ENCODE data around the gene HIVEP3.

The HIVEP3 gene

DNA sequence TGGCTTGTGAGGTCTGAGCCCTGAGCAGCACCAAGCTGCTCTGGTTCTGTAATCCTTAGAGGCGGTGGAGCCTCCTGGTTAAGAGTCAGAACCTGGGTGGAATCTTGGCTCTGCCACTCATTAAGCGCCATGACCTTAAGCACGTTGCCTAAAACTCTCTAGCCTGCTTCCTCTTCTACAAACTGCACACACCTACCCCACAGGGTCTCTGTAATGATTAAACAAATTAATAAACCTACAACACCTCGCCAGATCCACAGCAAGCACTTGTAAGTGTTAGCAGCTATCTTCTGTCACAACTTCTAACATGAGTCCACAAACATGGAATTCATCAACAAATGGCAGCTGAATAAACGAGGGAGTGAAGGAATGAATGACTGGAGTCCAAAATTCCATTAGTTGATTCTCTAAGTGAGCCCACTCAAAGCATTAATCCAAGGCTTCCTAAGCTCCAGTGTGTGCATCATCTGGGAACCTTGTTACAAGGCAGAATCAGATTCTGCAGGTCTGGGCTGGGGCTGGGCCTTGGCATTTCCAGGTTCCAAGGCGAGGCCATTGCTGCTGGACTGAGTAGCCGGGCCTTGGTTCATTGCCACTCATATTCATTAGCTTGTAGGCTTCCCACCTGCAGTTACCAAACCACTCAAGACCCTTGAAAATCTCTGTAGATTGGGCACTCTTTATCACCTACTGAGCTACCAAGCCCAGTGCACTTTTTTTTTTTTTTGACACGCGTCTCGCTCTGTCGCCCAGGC lies 168.6 kb downstream of the HIVEP3 start:
- H3K4ac ChIP-seq (ENCODE audit: low read depth, low read length) = no peak overlapping the region
- no peak overlapping the region for H3K56ac ChIP-seq (ENCODE audit: low read length)
- no peak overlapping the region for H2BK15ac ChIP-seq (replicated peaks; ENCODE audit: low read depth)
- H3K4me3 ChIP-seq (ENCODE audit: low read length) = no peak overlapping the region
- H3K27ac ChIP-seq (ENCODE audit: low read depth, low read length) = no peak overlapping the region
- peaks cover 1% of the 10 kb centered on the region for H3K4me1 ChIP-seq (ENCODE audit: control insufficient read depth, low read depth, low read length)
- no peak overlapping the region for H3K4me2 ChIP-seq (ENCODE audit: low read length)
- no CpG with 5 or more reads among the region's 11 CpGs for WGBS (ENCODE audit: extremely low coverage, insufficient coverage, low lambda C conversion rate)
- H3K79me2 ChIP-seq (ENCODE audit: control insufficient read depth, insufficient read depth, low read length) = no peaks in the 10 kb centered on the region
- no peak overlapping the region for H3K18ac ChIP-seq (ENCODE audit: low read length)
- H3K79me1 ChIP-seq (ENCODE audit: low read length) = no peaks in the 10 kb centered on the region
- H2BK120ac ChIP-seq (ENCODE audit: low read depth, low read length) = no peak overlapping the region
- no peak overlapping the region for H4K8ac ChIP-seq (ENCODE audit: low read depth, low read length)
- H3K9ac ChIP-seq (ENCODE audit: low read length) = no peak overlapping the region
- DNase-seq = no peak
- no peak overlapping the region for H3K23ac ChIP-seq (ENCODE audit: low read length)
- H3K36me3 ChIP-seq (ENCODE audit: control insufficient read depth, insufficient read depth, low read length) = no peaks in the 10 kb centered on the region
- no peaks in the 10 kb centered on the region for H3K27me3 ChIP-seq (ENCODE audit: insufficient read depth, low read length, poor library complexity)
- H2BK5ac ChIP-seq (ENCODE audit: low read length) = no peak overlapping the region
- no peak overlapping the region for H2AK5ac ChIP-seq (ENCODE audit: low read length)
- H4K5ac ChIP-seq (ENCODE audit: low read length) = no peak overlapping the region

GRCh38 chr1:41745022-41745421 lies 173.7 kb downstream of the HIVEP3 start:
- no peak overlapping the region for H4K8ac ChIP-seq (ENCODE audit: low read depth, low read length)
- no peak for DNase-seq
- H2BK5ac ChIP-seq (ENCODE audit: low read length) = no peak overlapping the region
- H2BK15ac ChIP-seq (replicated peaks; ENCODE audit: low read depth) = no peak overlapping the region
- no peak overlapping the region for H3K18ac ChIP-seq (ENCODE audit: low read length)
- H3K23ac ChIP-seq (ENCODE audit: low read length) = no peak overlapping the region
- no peak overlapping the region for H3K4me3 ChIP-seq (ENCODE audit: low read length)
- no peak overlapping the region for H4K5ac ChIP-seq (ENCODE audit: low read length)
- no peak overlapping the region for H3K9ac ChIP-seq (ENCODE audit: low read length)
- no peak overlapping the region for H2BK120ac ChIP-seq (ENCODE audit: low read depth, low read length)
- H3K79me1 ChIP-seq (ENCODE audit: low read length) = no peaks in the 10 kb centered on the region
- no peaks in the 10 kb centered on the region for H3K27me3 ChIP-seq (ENCODE audit: insufficient read depth, low read length, poor library complexity)
- H3K36me3 ChIP-seq (ENCODE audit: control insufficient read depth, insufficient read depth, low read length) = no peaks in the 10 kb centered on the region
- H3K79me2 ChIP-seq (ENCODE audit: control insufficient read depth, insufficient read depth, low read length) = no peaks in the 10 kb centered on the region
- no peak overlapping the region for H3K27ac ChIP-seq (ENCODE audit: low read depth, low read length)
- no peak overlapping the region for H3K4me2 ChIP-seq (ENCODE audit: low read length)
- H3K4me1 ChIP-seq (ENCODE audit: control insufficient read depth, low read depth, low read length) = no peaks in the 10 kb centered on the region
- WGBS (ENCODE audit: extremely low coverage, insufficient coverage, low lambda C conversion rate) = no CpG with 5 or more reads among the region's 2 CpGs
- H3K4ac ChIP-seq (ENCODE audit: low read depth, low read length) = no peak overlapping the region
- H2AK5ac ChIP-seq (ENCODE audit: low read length) = no peak overlapping the region
- no peak overlapping the region for H3K56ac ChIP-seq (ENCODE audit: low read length)

DNA sequence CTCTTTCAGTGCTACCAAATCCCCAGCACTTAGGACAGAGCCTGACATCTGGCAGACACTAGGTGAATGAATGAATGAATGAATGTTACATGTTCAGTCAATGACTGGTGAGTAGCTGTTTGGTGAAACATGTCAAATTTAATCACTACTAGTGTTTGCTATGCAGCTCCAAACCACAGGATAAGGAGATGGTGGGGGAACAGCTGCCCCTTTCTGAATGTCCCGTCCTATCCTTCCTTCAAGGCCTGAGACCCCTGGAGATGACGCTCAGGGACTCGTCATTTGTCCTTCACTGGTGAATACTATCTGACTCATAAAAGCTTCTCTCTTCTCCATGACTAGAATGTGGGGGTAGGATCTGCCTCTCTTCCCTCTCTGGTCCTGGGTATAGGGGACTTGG lies 175.4 kb downstream of the HIVEP3 start:
- Histone ChIP-seq H4K8ac (ENCODE audit: low read depth, low read length) (no peak overlapping the region), H3K36me3 (ENCODE audit: control insufficient read depth, insufficient read depth, low read length) (no peaks in the 10 kb centered on the region), H3K4me2 (ENCODE audit: low read length) (no peak overlapping the region), H3K79me1 (ENCODE audit: low read length) (no peaks in the 10 kb centered on the region), H3K18ac (ENCODE audit: low read length) (no peak overlapping the region), H2BK120ac (ENCODE audit: low read depth, low read length) (no peak overlapping the region), H3K4me1 (ENCODE audit: control insufficient read depth, low read depth, low read length) (no peaks in the 10 kb centered on the region), H2BK5ac (ENCODE audit: low read length) (no peak overlapping the region), H3K9ac (ENCODE audit: low read length) (no peak overlapping the region), H2AK5ac (ENCODE audit: low read length) (no peak overlapping the region), H3K4ac (ENCODE audit: low read depth, low read length) (no peak overlapping the region), H3K23ac (ENCODE audit: low read length) (no peak overlapping the region), H3K56ac (ENCODE audit: low read length) (no peak overlapping the region), H3K27me3 (ENCODE audit: insufficient read depth, low read length, poor library complexity) (no peaks in the 10 kb centered on the region), H3K4me3 (ENCODE audit: low read length) (no peak overlapping the region), H2BK15ac (replicated peaks; ENCODE audit: low read depth) (no peak overlapping the region), H4K5ac (ENCODE audit: low read length) (no peak overlapping the region), H3K79me2 (ENCODE audit: control insufficient read depth, insufficient read depth, low read length) (no peaks in the 10 kb centered on the region), H3K27ac (ENCODE audit: low read depth, low read length) (no peak overlapping the region)
- no CpG with 5 or more reads among the region's 3 CpGs for WGBS (ENCODE audit: extremely low coverage, insufficient coverage, low lambda C conversion rate)
- DNase-seq = no peak

DNA sequence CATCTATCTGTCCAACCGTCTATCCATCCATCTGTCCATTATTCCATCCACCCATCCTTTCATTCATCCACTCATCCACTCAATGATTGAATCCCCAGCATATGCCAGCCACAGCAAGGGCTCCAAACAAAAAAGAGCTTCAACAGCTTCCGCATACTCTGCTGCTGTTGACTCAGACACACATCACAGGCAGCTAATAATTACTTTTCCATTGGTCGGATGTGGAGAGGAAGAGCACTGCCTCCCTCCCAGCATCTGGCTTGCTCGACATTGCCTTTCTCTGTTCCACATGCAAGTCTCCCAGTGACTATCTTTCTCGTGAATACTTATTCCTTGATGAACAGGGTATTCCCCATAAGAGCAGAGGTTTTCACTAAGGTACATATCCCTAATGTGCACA lies 176.5 kb downstream of the HIVEP3 start:
- no peaks in the 10 kb centered on the region for H3K27me3 ChIP-seq (ENCODE audit: insufficient read depth, low read length, poor library complexity)
- no peak overlapping the region for H3K27ac ChIP-seq (ENCODE audit: low read depth, low read length)
- H3K9ac ChIP-seq (ENCODE audit: low read length) = no peak overlapping the region
- WGBS (ENCODE audit: extremely low coverage, insufficient coverage, low lambda C conversion rate) = no CpG with 5 or more reads among the region's 5 CpGs
- no peak overlapping the region for H3K4me2 ChIP-seq (ENCODE audit: low read length)
- no peak overlapping the region for H2BK120ac ChIP-seq (ENCODE audit: low read depth, low read length)
- H2AK5ac ChIP-seq (ENCODE audit: low read length) = no peak overlapping the region
- no peak overlapping the region for H3K18ac ChIP-seq (ENCODE audit: low read length)
- DNase-seq = no peak
- H3K4me3 ChIP-seq (ENCODE audit: low read length) = no peak overlapping the region
- no peak overlapping the region for H3K4ac ChIP-seq (ENCODE audit: low read depth, low read length)
- no peak overlapping the region for H3K56ac ChIP-seq (ENCODE audit: low read length)
- no peak overlapping the region for H3K23ac ChIP-seq (ENCODE audit: low read length)
- H3K4me1 ChIP-seq (ENCODE audit: control insufficient read depth, low read depth, low read length) = no peaks in the 10 kb centered on the region
- H4K5ac ChIP-seq (ENCODE audit: low read length) = no peak overlapping the region
- H2BK15ac ChIP-seq (replicated peaks; ENCODE audit: low read depth) = no peak overlapping the region
- no peak overlapping the region for H4K8ac ChIP-seq (ENCODE audit: low read depth, low read length)
- no peaks in the 10 kb centered on the region for H3K79me2 ChIP-seq (ENCODE audit: control insufficient read depth, insufficient read depth, low read length)
- no peaks in the 10 kb centered on the region for H3K36me3 ChIP-seq (ENCODE audit: control insufficient read depth, insufficient read depth, low read length)
- no peaks in the 10 kb centered on the region for H3K79me1 ChIP-seq (ENCODE audit: low read length)
- H2BK5ac ChIP-seq (ENCODE audit: low read length) = no peak overlapping the region

DNA sequence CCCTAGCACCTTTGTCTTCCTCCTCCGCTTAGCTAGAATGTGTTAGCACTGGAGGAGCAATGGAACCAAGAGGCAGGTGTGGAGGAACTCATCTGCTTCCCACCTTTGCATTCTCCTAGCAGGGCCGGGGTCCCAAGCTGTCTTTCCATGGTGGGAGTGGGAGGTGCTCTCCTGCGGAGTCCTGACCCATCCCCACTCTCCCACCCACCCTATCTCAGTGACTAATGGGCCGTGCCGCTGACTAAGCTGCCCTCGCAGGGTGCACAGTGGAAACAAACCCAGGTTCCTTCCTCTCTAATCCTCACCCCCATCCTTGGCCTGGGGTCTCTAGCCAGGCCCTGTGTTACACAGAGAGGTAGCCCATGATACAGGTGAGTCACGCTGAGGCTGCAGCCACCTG lies 177.5 kb downstream of the HIVEP3 start:
- no peak overlapping the region for H3K27ac ChIP-seq (ENCODE audit: low read depth, low read length)
- no peaks in the 10 kb centered on the region for H3K36me3 ChIP-seq (ENCODE audit: control insufficient read depth, insufficient read depth, low read length)
- WGBS (ENCODE audit: extremely low coverage, insufficient coverage, low lambda C conversion rate) = no CpG with 5 or more reads among the region's 7 CpGs
- no peaks in the 10 kb centered on the region for H3K79me2 ChIP-seq (ENCODE audit: control insufficient read depth, insufficient read depth, low read length)
- no peak overlapping the region for H2BK15ac ChIP-seq (replicated peaks; ENCODE audit: low read depth)
- no peaks in the 10 kb centered on the region for H3K4me1 ChIP-seq (ENCODE audit: control insufficient read depth, low read depth, low read length)
- H2BK120ac ChIP-seq (ENCODE audit: low read depth, low read length) = no peak overlapping the region
- no peak overlapping the region for H3K18ac ChIP-seq (ENCODE audit: low read length)
- no peak overlapping the region for H4K5ac ChIP-seq (ENCODE audit: low read length)
- no peak overlapping the region for H3K56ac ChIP-seq (ENCODE audit: low read length)
- H4K8ac ChIP-seq (ENCODE audit: low read depth, low read length) = no peak overlapping the region
- no peaks in the 10 kb centered on the region for H3K27me3 ChIP-seq (ENCODE audit: insufficient read depth, low read length, poor library complexity)
- H2AK5ac ChIP-seq (ENCODE audit: low read length) = no peak overlapping the region
- H2BK5ac ChIP-seq (ENCODE audit: low read length) = no peak overlapping the region
- peak overlapping the region; percentile 66 for H3K23ac ChIP-seq (ENCODE audit: low read length)
- H3K9ac ChIP-seq (ENCODE audit: low read length) = no peak overlapping the region
- H3K4ac ChIP-seq (ENCODE audit: low read depth, low read length) = no peak overlapping the region
- no peak overlapping the region for H3K4me2 ChIP-seq (ENCODE audit: low read length)
- no peak for DNase-seq
- H3K4me3 ChIP-seq (ENCODE audit: low read length) = no peak overlapping the region
- H3K79me1 ChIP-seq (ENCODE audit: low read length) = no peaks in the 10 kb centered on the region
